DOHH2 (cell line): ENCODE measurements around the gene DPYD.

Experiments used
- CTCF ChIP-seq: fragments of 200-600 bp; sonication (generic); IDR thresholded peaks from one replicate; pipeline ENCODE4 v1.5.1; 2014; ENCODE audit warnings: antibody characterized with exemption, mild to moderate bottlenecking, low read depth, low read length; ENCODE audit not compliant: poor library complexity, severe bottlenecking
- EZH2phosphoT487 ChIP-seq: fragments of 200-600 bp; sonication (generic); IDR thresholded peaks from 2 replicates; pipeline ENCODE4 v1.6.1; 2017; ENCODE audit warnings: borderline replicate concordance, mild to moderate bottlenecking, antibody characterized with exemption, low read length, moderate library complexity, mixed read lengths

DNA sequence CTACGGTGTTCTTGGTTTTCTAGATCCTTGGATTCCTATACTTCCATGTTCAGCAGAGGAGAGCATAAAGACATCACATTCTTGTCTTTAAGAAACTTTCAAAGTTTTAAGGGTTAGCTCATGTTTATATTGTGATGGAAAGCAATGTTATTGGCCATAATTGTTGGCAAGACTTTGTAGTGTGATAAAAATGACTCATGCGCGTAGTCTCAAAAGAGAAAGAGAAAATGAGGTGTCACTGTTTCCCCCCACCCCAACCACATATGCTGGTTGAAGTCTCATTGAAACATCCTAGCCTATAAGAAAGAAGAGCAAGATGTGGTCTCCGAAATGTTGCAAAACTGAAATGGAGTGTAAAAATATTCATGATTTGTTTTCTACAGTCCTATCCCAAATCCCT lies 850.5 kb downstream of the DPYD start:
- TF ChIP-seq CTCF: no peak
- no peak for TF ChIP-seq EZH2phosphoT487
